ENCODE results near the gene EP400. TPM values are rescaled to one million over a fixed set of nuclear protein-coding genes. Genes with fewer than 3 reads are reported as not detected.

EP400 gene
- total and polyA plus RNA-seq, 4 experiments from 2014 or later = 0.94 to 86.6 (median 43.8) TPM

DNA sequence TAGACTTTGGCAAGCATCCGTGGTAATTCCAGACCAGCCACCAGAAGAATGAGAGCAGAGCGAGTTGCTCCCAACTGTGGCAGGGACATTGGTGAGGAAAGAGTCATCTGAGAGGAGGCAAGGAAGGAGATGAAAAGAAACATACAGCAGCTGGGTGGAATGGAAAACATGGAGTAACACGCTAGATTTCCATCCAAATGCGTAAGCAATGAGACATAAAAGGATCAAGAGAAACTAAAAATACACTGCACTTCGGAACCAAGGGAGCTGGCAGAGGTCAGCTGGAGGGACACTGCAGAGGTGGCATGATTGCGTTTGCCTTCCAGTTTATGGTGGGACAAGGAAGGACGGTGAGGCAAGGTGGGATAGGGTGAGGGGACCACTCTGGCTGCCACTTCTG is 111.5 kb downstream of the EP400 start:
- H3K9me3 Mint-ChIP-seq = no peaks in the 10 kb centered on the region
- Histone ChIP-seq H3K9me3 (ENCODE audit: control insufficient read depth in 1 of 2, low read length in 2 of 2) (no peaks in the 10 kb centered on the region), H3K4me1 (ENCODE audit: insufficient read depth, low read length) (peaks cover 9% of the 10 kb centered on the region), H3K27ac (ENCODE audit: low read depth, low read length) (no peak overlapping the region), H3K27me3 (ENCODE audit: insufficient read depth, low read length) (no peaks in the 10 kb centered on the region), H3K36me3 (ENCODE audit: insufficient read depth, low read length) (peaks cover 47% of the 10 kb centered on the region), H3K4me3 (ENCODE audit: low read length in 2 of 2) (no peak overlapping the region)
- intact Hi-C loops (cut with micrococcal nuclease) = no loop called here
- CTCF ChIA-PET (ENCODE audit: partially characterized antibody) = no interaction called here
- POLR2A ChIA-PET (ENCODE audit: partially characterized antibody) = no interaction called here
- H3K27ac Mint-ChIP-seq = peak overlapping the region in 6 of 7 donors; percentile 22 to 80 (median 40)
- DNase-seq = no peak
- H3K36me3 Mint-ChIP-seq = peaks cover 43 to 76% of the 10 kb centered on the region in 2 donors
- H3K4me3 Mint-ChIP-seq = peak overlapping the region in 1 of 8 donors; percentile 54
- H3K4me1 Mint-ChIP-seq = peaks cover 6 to 26% (median 11%) of the 10 kb centered on the region in 4 donors
- H3K27me3 Mint-ChIP-seq = no peaks in the 10 kb centered on the region

GRCh38 chr12:132061641-132062430 is 112.1 kb downstream of the EP400 start:
- H3K4me3 ChIP-seq (ENCODE audit: low read length in 2 of 2) = no peak overlapping the region
- H3K27me3 Mint-ChIP-seq = no peaks in the 10 kb centered on the region
- intact Hi-C loops (cut with micrococcal nuclease) = no loop called here
- H3K27me3 ChIP-seq (ENCODE audit: insufficient read depth, low read length) = no peaks in the 10 kb centered on the region
- no peak overlapping the region for H3K27ac ChIP-seq (ENCODE audit: low read depth, low read length)
- peaks cover 42% of the 10 kb centered on the region for H3K36me3 ChIP-seq (ENCODE audit: insufficient read depth, low read length)
- H3K9me3 ChIP-seq (ENCODE audit: control insufficient read depth in 1 of 2, low read length in 2 of 2) = no peaks in the 10 kb centered on the region
- H3K9me3 Mint-ChIP-seq = no peaks in the 10 kb centered on the region
- no peak for DNase-seq
- H3K4me1 Mint-ChIP-seq = peaks cover 10 to 33% (median 17%) of the 10 kb centered on the region in 4 donors
- peaks cover 42 to 74% of the 10 kb centered on the region in 2 donors for H3K36me3 Mint-ChIP-seq
- H3K4me1 ChIP-seq (ENCODE audit: insufficient read depth, low read length) = peaks cover 15% of the 10 kb centered on the region
- ChIA-PET CTCF (ENCODE audit: partially characterized antibody) (no interaction called here), POLR2A (ENCODE audit: partially characterized antibody) (no interaction called here)
- peak overlapping the region in 1 of 8 donors; percentile 54 for H3K4me3 Mint-ChIP-seq
- peak overlapping the region in 3 of 7 donors; percentile 23 to 49 (median 32) for H3K27ac Mint-ChIP-seq

- Mint-ChIP-seq H3K9me3 (no peaks in the 10 kb centered on the region), H3K27me3 (no peaks in the 10 kb centered on the region), H3K36me3 (peaks cover 43 to 72% of the 10 kb centered on the region in 2 donors), H3K4me3 (no peak overlapping the region), H3K4me1 (peaks cover 10 to 39% (median 21%) of the 10 kb centered on the region in 4 donors), H3K27ac (peak overlapping the region in 1 of 7 donors; percentile 29)
- ChIA-PET CTCF (ENCODE audit: partially characterized antibody) (no interaction called here), POLR2A (ENCODE audit: partially characterized antibody) (no interaction called here)
- Histone ChIP-seq H3K27me3 (ENCODE audit: insufficient read depth, low read length) (no peaks in the 10 kb centered on the region), H3K4me3 (ENCODE audit: low read length in 2 of 2) (no peak overlapping the region), H3K36me3 (ENCODE audit: insufficient read depth, low read length) (peaks cover 42% of the 10 kb centered on the region), H3K4me1 (ENCODE audit: insufficient read depth, low read length) (peaks cover 20% of the 10 kb centered on the region), H3K27ac (ENCODE audit: low read depth, low read length) (no peak overlapping the region), H3K9me3 (ENCODE audit: control insufficient read depth in 1 of 2, low read length in 2 of 2) (no peaks in the 10 kb centered on the region)
- DNase-seq = no peak
- intact Hi-C loops (cut with micrococcal nuclease) = no loop called here
These were observed 112.7 kb downstream of the EP400 start for GRCh38 chr12:132062481-132062880.

DNA sequence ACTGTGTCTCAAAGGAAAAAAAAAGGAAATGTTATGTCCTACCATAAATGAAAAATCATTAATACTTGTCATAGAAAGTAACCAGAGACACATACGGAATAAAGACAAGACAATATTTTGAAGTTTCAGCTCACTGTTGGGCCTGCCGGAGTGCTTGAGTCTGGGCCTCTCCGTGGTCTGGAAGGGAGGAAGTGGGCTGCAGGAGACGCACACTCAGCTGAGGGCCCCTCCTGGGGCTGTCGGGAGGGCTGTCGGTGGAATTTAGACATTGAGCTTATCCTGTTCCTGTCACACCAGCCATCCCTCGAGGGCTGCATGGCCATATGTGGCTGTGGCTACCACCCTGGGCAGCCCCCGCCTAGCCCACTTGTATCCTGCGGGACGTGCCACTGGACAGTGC is 113.7 kb downstream of the EP400 start:
- Mint-ChIP-seq H3K9me3 (no peaks in the 10 kb centered on the region), H3K27ac (peak overlapping the region in 4 of 7 donors; percentile 6 to 86 (median 60)), H3K27me3 (no peaks in the 10 kb centered on the region), H3K36me3 (peaks cover 41 to 70% of the 10 kb centered on the region in 2 donors), H3K4me3 (no peak overlapping the region), H3K4me1 (peaks cover 10 to 42% (median 21%) of the 10 kb centered on the region in 4 donors)
- ChIA-PET CTCF (ENCODE audit: partially characterized antibody) (no interaction called here), POLR2A (ENCODE audit: partially characterized antibody) (no interaction called here)
- intact Hi-C loops (cut with micrococcal nuclease) = no loop called here
- Histone ChIP-seq H3K27ac (ENCODE audit: low read depth, low read length) (no peak overlapping the region), H3K4me3 (ENCODE audit: low read length in 2 of 2) (no peak overlapping the region), H3K36me3 (ENCODE audit: insufficient read depth, low read length) (peaks cover 41% of the 10 kb centered on the region), H3K27me3 (ENCODE audit: insufficient read depth, low read length) (no peaks in the 10 kb centered on the region), H3K9me3 (ENCODE audit: control insufficient read depth in 1 of 2, low read length in 2 of 2) (no peaks in the 10 kb centered on the region), H3K4me1 (ENCODE audit: insufficient read depth, low read length) (peaks cover 20% of the 10 kb centered on the region)
- no peak for DNase-seq

DNA sequence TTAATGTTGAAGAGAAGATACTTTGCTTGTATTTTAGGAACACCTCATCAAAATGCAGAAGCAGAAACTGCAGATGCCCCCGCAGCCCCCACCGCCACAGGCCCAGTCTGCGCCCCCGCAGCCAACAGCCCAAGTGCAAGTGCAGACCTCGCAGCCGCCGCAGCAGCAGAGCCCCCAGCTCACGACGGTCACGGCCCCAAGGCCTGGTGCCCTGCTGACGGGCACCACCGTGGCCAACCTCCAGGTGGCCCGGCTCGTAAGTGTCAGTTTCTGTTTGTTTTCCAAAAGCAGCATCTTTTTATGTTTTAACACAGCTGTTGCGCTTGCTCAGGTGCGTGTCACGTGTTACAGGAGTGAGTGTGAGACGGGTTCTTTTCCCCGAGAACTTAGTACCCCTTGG is 114.9 kb downstream of the EP400 start:
- no peak for DNase-seq
- peaks cover 35% of the 10 kb centered on the region for H3K36me3 ChIP-seq (ENCODE audit: insufficient read depth, low read length)

GRCh38 chr12:132065203-132065602 is 115.5 kb downstream of the EP400 start:
- H3K9me3 ChIP-seq (ENCODE audit: control insufficient read depth in 1 of 2, low read length in 2 of 2) = no peaks in the 10 kb centered on the region
- intact Hi-C loops (cut with micrococcal nuclease) = no loop called here
- no peaks in the 10 kb centered on the region for H3K27me3 Mint-ChIP-seq
- no peak overlapping the region for H3K4me3 Mint-ChIP-seq
- DNase-seq = no peak
- no peak overlapping the region for H3K27ac ChIP-seq (ENCODE audit: low read depth, low read length)
- peaks cover 0 to 1% (median 0%) of the 10 kb centered on the region in 8 donors for H3K9me3 Mint-ChIP-seq
- H3K4me1 ChIP-seq (ENCODE audit: insufficient read depth, low read length) = peaks cover 20% of the 10 kb centered on the region
- POLR2A ChIA-PET (ENCODE audit: partially characterized antibody) = no interaction called here
- CTCF ChIA-PET (ENCODE audit: partially characterized antibody) = no interaction called here
- peaks cover 35% of the 10 kb centered on the region for H3K36me3 ChIP-seq (ENCODE audit: insufficient read depth, low read length)
- H3K4me3 ChIP-seq (ENCODE audit: low read length in 2 of 2) = no peak overlapping the region
- H3K27ac Mint-ChIP-seq = peak overlapping the region in 1 of 7 donors; percentile 22
- H3K36me3 Mint-ChIP-seq = peaks cover 41 to 67% of the 10 kb centered on the region in 2 donors
- no peaks in the 10 kb centered on the region for H3K27me3 ChIP-seq (ENCODE audit: insufficient read depth, low read length)
- peaks cover 10 to 42% (median 21%) of the 10 kb centered on the region in 4 donors for H3K4me1 Mint-ChIP-seq

More for the DNA sequence above, 114.9 kb downstream of the EP400 start:
- Mint-ChIP-seq H3K27me3 (no peaks in the 10 kb centered on the region), H3K4me1 (peaks cover 10 to 42% (median 21%) of the 10 kb centered on the region in 4 donors), H3K36me3 (peaks cover 37 to 66% of the 10 kb centered on the region in 2 donors), H3K4me3 (no peak overlapping the region), H3K9me3 (peaks cover 0 to 1% (median 0%) of the 10 kb centered on the region in 8 donors), H3K27ac (peak overlapping the region in 5 of 7 donors; percentile 3 to 80 (median 37))
- Histone ChIP-seq H3K4me1 (ENCODE audit: insufficient read depth, low read length) (peaks cover 20% of the 10 kb centered on the region), H3K9me3 (ENCODE audit: control insufficient read depth in 1 of 2, low read length in 2 of 2) (no peaks in the 10 kb centered on the region), H3K27me3 (ENCODE audit: insufficient read depth, low read length) (no peaks in the 10 kb centered on the region), H3K27ac (ENCODE audit: low read depth, low read length) (no peak overlapping the region), H3K4me3 (ENCODE audit: low read length in 2 of 2) (no peak overlapping the region)
- ChIA-PET CTCF (ENCODE audit: partially characterized antibody) (no interaction called here), POLR2A (ENCODE audit: partially characterized antibody) (no interaction called here)
- intact Hi-C loops (cut with micrococcal nuclease) = no loop called here

GRCh38 chr12:132065609-132066344 is 116.0 kb downstream of the EP400 start:
- H3K27ac Mint-ChIP-seq = peak overlapping the region; percentile 30 to 97 (median 80)
- intact Hi-C loops (cut with micrococcal nuclease) = no loop called here
- peaks cover 45 to 67% of the 10 kb centered on the region in 2 donors for H3K36me3 Mint-ChIP-seq
- peaks cover 0 to 1% (median 0%) of the 10 kb centered on the region in 8 donors for H3K9me3 Mint-ChIP-seq
- peaks cover 35% of the 10 kb centered on the region for H3K36me3 ChIP-seq (ENCODE audit: insufficient read depth, low read length)
- H3K4me3 ChIP-seq (ENCODE audit: low read length in 2 of 2) = peak overlapping the region in 1 of 2 donors; percentile 28
- H3K27ac ChIP-seq (ENCODE audit: low read depth, low read length) = no peak overlapping the region
- H3K4me3 Mint-ChIP-seq = peak overlapping the region; percentile 76 to 98 (median 84)
- POLR2A ChIA-PET (ENCODE audit: partially characterized antibody) = no interaction called here
- DNase-seq = no peak
- CTCF ChIA-PET (ENCODE audit: partially characterized antibody) = no interaction called here
- peaks cover 10 to 42% (median 21%) of the 10 kb centered on the region in 4 donors for H3K4me1 Mint-ChIP-seq
- H3K9me3 ChIP-seq (ENCODE audit: control insufficient read depth in 1 of 2, low read length in 2 of 2) = no peaks in the 10 kb centered on the region
- no peaks in the 10 kb centered on the region for H3K27me3 ChIP-seq (ENCODE audit: insufficient read depth, low read length)
- H3K27me3 Mint-ChIP-seq = no peaks in the 10 kb centered on the region
- H3K4me1 ChIP-seq (ENCODE audit: insufficient read depth, low read length) = peaks cover 20% of the 10 kb centered on the region

Measured in CD4-positive, alpha-beta memory T cell (primary cell).